ENCODE data around the gene MXRA8.

MXRA8 gene

GRCh38 chr1:1336931-1337792 lies 21.2 kb downstream of the MXRA8 start:
- FAIRE-seq (no peak), DNase-seq (ENCODE audit: insufficient read length, low spot score) (no peak)

- FAIRE-seq (no peak), DNase-seq (ENCODE audit: insufficient read length, low spot score) (no peak)
These were observed 21.9 kb downstream of the MXRA8 start for GRCh38 chr1:1336446-1336845.

GRCh38 chr1:1335792-1336248 lies 22.5 kb downstream of the MXRA8 start:
- DNase-seq (ENCODE audit: insufficient read length, low spot score) (no peak), FAIRE-seq (no peak)

- no peak for FAIRE-seq
- no peak for DNase-seq (ENCODE audit: insufficient read length, low spot score)
These were observed 23.1 kb downstream of the MXRA8 start for GRCh38 chr1:1335283-1335682.

DNA sequence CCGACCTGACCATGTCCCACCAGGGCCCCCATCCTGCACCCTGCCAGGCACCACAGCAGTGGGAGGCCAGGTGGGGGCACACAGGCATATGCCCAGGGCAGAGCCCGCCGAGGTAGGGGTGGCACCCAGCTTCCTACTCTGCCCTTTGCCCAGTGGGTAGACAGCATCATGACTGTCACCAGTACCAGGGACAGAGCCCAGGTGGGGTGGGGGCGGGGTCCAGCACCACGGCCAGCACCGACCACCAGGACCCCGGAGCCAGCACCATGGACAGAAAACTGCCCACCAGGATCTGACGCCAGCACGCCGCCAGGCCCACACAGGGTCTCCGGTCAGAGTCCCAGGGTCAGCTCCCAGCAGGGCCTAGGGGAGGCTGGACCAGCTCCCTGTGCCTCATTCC lies 23.5 kb downstream of the MXRA8 start:
- FAIRE-seq (no peak), DNase-seq (ENCODE audit: insufficient read length, low spot score) (no peak)

- DNase-seq (ENCODE audit: insufficient read length, low spot score), result no peak
- FAIRE-seq, result no peak
These were observed 24.7 kb downstream of the MXRA8 start for GRCh38 chr1:1333551-1334241.

- no peak for DNase-seq (ENCODE audit: insufficient read length, low spot score)
These were observed 25.4 kb downstream of the MXRA8 start for GRCh38 chr1:1332774-1333480.

GRCh38 chr1:1332031-1332755 lies 26.2 kb downstream of the MXRA8 start:
- FAIRE-seq (no peak), DNase-seq (ENCODE audit: insufficient read length, low spot score) (no peak)

More at GRCh38 chr1:1332774-1333480, 25.4 kb downstream of the MXRA8 start:
- no peak for FAIRE-seq

GRCh38 chr1:1331068-1331965 lies 27.0 kb downstream of the MXRA8 start, which contains the start of gene TAS1R3:
TSS of gene TAS1R3 (plus strand) at chr1:1331280. CDS start at chr1:1331346, 66 bp downstream.
- FAIRE-seq (no peak), DNase-seq (ENCODE audit: insufficient read length, low spot score) (no peak)

DNA sequence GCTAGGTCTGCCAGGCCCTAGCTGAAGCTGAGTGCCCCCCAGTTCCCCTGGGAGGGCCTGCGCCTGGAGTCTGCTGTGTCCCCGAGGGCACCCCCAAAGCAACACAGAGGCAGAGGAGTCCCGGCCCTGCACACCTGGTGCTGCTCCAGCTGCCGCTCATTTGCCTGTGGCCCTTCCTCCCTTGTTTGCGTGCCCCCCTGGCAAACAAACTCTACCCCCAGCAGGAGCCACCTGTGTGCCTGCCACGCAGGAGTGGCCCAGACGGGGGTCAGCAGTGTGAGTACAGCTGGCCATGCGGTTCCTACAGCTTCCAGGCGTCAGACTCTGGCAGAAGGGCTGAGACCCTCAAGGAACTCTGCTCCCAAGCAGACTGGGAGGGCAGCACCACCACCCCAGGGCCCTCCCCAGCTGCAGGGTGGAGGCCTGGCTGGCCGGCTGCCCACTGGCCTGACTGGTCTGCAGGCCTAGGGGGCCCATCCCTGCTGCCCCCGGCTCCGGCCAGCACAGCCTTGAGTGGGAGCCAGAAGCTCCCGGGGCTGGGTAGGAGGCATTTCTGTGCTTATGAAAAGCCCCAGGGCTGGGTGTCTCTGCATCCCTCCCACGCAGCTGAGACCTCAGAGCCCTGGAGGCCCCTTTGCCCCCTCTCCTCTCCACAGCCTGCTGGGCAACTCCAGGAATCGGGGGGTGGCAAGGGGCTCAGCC lies 27.8 kb downstream of the MXRA8 start:
- no peak for FAIRE-seq

DNA sequence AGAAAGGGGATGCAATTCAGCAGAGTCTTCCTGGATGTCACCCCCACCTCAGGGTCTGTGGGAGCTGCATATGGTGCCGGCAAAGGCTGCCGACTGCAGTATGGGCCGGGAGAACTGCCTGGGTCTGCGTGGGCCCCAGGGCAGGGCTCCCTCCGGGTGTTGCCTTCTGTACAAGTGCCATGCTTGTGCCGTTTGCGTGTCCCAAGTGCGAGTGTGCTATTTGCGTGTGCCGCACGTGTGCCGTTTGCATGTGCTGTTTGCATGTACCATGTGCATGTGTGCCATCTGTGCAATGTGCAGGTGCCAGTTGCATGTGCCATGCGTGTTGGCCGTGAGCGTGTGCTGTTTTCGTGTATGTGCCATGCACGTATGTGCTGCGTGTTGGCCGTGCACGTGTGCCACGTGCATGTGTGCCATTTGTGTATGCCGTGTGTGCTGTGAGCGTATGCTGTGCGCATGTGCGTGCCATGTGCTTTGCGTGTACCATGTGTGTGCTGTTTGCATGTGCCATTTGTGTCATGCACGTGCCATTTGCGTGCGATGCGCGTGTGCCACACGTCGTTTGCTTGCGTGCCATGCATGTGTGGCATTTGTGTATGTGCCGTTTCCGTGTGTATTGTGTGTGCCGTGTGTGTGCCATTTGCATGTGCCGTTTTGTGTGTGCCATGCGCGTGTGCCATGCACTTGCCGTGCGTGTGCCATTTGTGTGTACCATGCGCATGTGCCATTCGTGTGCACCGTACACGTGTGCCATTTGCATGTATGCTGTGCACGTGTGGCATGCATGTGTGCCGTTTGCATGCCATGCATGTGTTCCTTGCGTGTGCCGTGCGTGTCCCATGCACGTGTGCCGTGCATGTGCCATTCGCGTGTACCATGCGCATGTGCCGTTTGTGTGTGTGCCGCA lies 28.8 kb downstream of the MXRA8 start:
- FAIRE-seq, result peak; percentile 98
- DNase-seq (ENCODE audit: insufficient read length, low spot score), result no peak

More for the DNA sequence above, 27.8 kb downstream of the MXRA8 start:
- no peak for DNase-seq (ENCODE audit: insufficient read length, low spot score)

- no peak for FAIRE-seq
- DNase-seq (ENCODE audit: insufficient read length, low spot score), result no peak
These were observed 30.1 kb downstream of the MXRA8 start for GRCh38 chr1:1328254-1328653.

DNA sequence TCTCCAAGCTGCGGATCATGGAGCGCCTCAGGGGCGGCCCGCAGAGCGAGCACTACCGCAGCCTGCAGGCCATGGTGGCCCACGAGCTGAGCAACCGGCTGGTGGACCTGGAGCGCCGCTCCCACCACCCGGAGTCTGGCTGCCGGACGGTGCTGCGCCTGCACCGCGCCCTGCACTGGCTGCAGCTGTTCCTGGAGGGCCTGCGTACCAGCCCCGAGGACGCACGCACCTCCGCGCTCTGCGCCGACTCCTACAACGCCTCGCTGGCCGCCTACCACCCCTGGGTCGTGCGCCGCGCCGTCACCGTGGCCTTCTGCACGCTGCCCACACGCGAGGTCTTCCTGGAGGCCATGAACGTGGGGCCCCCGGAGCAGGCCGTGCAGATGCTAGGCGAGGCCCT lies 31.1 kb downstream of the MXRA8 start:
- DNase-seq (ENCODE audit: insufficient read length, low spot score) (no peak), FAIRE-seq (no peak)

DNA sequence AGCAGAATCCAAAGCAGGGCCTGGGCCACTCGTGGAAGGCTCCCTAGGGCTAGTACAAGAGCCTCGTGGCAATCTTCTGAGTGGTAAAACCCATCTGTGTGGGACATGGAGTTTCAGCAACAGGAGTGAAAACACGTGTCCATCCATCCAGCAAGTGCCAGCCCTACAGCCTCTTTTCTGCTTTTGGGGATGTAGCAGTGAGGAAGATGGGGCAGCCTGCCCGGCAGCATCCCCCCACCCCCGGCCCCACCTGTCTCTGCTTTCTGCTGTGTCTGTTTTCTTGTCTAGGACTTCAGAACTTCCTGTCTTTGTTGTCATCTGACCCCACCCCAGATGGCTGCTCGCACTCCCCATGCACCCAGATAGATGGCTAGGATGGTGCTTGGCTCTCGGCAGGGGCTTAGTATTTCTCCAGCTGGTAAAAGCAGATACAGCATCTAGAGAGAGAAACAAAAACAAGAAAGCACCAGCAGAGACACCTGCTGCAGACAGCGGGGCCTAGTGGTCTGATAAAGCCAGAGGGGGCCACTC lies 32.2 kb downstream of the MXRA8 start:
- DNase-seq (ENCODE audit: insufficient read length, low spot score), result no peak
- no peak for FAIRE-seq

DNA sequence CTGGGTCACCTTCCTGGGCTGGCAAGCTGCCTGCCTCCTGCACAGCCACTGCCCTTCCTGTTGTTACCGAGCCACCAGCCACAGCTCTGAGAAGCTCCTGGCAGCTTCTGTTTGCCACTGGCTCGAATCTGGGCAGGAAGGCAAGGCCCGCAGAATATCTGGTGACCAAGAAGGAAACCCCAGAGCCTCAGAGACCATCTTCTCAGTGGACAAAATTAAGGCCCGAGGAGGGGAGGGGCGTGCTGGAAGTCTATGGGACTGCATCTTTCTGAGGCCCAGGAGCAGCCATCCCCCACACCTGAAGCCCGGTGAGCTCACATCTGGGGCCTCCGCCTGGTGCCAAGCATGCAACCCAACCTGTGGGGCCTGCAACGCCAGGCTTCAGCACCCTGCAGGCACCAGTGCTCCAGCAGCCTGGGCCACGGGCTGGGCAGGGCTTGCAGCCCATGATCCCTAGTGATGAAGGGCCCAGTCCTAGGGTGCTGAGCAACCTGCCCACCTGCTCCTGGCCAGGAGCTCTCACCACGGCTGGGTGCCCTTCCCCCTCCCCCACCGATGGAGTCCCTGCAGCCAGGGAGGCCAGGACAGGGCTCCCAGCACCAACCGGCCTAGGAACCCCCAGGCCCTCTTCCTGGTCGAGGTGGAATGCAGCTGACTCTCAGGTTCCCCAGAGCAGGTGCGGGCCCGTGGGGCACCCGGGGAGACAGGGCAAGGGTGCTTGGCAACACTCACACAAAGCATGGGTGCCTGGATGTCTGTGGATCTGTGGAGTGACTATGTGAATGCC lies 32.9 kb downstream of the MXRA8 start:
- DNase-seq (ENCODE audit: insufficient read length, low spot score) (no peak), FAIRE-seq (peak; percentile 16)

DNA sequence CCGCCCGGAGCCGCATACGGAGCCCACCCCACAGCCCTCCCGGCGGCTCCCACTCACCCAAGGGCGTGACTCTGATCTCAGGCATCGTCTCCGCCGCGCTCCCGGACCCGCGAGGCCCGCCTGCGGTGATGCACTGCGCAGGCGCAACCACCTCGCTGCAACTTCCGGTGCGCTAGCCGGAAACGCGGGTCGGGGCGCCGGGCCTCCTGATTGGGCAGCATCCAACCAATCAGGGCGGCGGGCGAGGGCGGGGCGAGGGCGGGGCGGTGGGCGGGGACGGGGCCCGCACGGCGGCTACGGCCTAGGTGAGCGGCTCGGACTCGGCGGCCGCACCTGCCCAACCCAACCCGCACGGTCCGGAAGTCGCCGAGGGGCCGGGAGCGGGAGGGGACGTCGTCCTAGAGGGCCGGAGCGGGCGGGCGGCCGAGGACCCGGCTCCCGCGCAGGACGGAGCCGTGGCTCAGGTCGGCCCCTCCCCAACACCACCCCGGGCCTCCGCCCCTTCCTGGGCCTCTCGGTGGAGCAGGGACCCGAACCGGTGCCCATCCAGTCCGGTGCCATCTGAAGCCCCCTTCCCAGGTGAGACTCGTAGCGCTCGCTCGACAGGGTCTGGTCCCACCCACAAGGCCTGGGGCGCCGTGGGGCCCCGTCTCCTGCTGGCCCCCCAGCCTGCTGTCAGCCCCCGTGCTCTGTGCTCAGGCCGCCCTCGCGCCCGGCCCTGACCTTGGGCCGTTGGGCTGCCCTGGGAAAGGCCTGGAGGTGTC lies 33.6 kb downstream of the MXRA8 start, which contains the start of the genes CPTP and INTS11:
Gene CPTP, plus strand, starts transcription at position 279 of the 764 bp plus-strand sequence. CDS start 2,109 bp downstream, outside the sequence.
Gene INTS11, minus strand, starts transcription at position 137 of the 764 bp plus-strand sequence. Its CDS starts 52 bp downstream, at position 85.
- peak; percentile 94 for DNase-seq (ENCODE audit: insufficient read length, low spot score)
- FAIRE-seq, result peak; percentile 89
